HG03108 (cell line): ENCODE measurements around the gene CATSPERD.

Experiments used
- ATAC-seq: cut with Tn5 transposase; IDR thresholded peaks from one replicate; pipeline ENCODE4 v1.9.1; 2021; ENCODE audit warnings: moderate library complexity; ENCODE audit not compliant: unreplicated experiment

Gene CATSPERD

DNA sequence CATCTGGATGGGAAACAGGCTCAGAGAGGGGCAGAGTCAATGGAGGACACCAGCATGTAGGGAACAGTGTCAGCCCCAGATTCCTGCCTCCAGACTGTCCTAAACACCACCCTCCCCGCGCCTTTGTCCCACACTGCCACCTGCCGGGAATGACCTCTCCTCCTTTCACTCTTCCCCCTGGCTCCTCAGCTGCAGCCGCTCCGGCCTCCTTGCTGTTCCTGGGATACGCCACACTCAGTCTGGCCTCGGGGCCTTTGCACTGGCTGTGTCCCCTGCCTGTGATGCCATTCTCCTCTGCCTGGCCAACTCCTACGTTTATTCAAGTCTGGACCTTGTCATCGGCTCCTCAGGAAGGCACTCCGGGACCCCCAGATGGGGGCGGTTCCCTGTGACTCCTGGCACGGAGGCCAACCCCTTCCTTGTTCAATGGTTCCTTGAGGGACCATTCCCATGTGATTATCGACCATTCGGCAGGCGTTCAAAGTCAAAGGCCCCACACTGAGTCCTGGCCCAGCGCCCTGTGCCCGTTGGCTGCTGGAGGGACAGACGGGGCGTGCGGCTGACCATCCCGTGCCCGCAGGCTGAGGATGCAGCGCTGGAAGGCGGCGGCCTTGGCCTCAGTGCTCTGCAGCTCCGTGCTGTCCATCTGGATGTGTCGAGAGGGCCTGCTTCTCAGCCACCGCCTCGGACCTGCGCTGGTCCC is 103.3 kb downstream of the CATSPERD start:
- ATAC-seq, result no peak

DNA sequence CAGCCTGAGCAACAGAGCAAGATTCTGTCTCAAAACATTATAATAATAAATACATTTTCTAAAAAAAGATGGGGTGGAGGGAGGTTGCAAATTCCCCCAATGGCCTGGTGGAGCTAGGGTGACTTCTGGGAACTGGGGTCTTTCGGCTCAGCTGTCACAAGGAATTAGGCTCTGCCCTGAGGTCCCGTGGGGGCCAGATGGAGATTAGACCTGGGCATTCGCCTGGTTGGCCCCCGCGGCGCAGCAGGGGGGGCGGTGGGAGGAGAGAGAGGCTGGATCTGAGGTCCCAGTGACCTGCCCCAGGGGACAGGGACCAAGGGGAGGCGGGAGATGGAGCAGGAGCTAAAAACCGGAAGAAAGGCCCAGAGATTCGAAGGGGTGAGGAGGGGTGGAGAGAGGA is 104.3 kb downstream of the CATSPERD start:
- ATAC-seq, result no peak

- no peak for ATAC-seq
Observed at GRCh38 chr19:5825178-5825577, 104.7 kb downstream of the CATSPERD start.

DNA sequence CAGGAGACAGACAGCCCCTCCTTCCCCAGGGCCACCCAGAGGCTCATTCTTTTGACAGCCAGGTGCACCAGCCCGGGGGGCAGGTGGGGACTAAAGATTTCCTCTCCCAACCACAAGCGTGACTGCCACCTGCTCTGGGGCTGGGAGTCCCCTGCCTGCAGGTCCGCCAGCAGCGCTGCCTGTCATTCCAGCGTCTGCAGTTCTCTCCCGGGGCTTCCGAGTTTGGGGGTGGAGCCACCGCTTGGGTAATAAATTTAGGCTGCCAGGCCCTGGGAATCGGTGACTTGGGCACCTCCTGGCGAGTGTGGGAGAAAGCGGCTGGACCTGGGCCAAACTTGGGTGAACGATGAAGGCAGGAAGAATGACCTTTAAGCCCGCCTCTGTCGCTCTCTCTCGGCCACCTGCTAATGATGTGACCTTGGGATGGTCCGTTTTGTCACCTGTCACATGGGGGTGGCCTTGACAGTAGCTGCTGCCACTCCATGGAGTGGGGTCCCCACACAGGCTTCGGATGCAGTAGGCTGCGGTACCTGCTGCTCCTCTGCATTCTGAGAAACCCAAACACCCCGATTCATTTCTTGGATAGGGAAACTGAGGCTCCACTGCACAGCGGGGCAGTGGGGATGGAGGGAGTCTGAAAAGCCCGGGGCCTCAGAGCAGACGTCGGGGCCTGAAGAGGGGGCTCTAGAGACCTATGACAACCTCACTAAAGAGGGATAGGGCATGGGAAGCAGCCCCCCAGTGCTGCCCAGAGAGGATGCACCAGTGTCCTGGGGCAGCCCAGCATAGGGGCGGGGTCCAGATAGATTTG is 106.3 kb downstream of the CATSPERD start:
- no peak for ATAC-seq

DNA sequence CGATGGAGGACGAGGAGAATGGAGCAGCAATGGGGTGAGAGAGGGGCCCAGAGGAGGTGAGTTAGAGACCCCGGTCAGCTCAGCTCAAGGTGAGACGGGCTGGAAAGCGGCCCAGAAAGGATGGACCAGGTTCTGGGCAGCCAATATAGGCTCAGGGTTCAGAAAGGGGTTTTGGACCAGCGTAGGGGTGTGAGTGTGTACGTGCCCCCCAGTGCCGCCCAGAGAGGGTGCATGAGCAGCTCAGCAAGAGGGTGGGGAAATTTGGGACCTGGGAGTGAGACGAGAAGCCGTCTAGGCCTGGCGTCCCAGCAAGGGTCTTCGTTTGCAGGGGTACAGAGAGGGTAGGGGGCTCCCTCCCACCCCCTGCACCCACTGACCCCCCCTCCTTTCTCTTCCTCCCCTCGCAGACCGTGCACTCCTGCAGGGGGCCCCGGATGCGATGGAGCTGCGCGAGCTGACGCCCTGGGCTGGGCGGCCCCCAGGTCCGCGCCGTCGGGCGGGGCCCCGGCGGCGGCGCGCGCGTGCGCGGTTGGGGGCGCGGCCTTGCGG is 107.0 kb downstream of the CATSPERD start:
- no peak for ATAC-seq

DNA sequence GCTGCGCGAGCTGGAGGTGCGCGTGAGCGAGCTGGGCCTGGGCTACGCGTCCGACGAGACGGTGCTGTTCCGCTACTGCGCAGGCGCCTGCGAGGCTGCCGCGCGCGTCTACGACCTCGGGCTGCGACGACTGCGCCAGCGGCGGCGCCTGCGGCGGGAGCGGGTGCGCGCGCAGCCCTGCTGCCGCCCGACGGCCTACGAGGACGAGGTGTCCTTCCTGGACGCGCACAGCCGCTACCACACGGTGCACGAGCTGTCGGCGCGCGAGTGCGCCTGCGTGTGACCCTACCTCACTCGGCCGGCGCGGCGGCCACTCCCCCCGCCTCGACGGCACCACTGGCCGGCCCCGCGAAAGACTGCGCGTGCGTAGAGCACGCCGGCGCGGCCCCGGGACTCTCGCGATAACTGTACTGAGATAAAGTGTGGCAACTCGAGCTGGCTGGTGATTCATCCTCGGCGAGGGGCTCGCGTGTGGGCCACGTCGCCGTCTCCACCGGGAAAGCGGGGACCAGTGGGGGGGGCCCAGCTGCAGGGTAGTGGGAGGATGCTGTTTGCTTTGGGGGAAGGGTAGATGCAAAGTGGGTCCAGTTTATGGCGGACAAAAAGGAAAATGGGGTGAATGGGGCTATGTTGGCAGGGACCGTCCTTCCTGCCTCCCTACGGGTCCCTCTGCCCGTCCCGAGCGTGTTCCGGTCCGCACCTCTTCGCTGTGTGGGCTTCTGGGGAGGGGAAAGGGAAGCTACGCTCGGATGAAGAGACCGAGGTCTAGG is 107.6 kb downstream of the CATSPERD start:
- ATAC-seq, result peak; percentile 67
